Fibroblast of lung (primary cell): ENCODE measurements around the gene SORCS2. TPM values are rescaled to one million over a fixed set of nuclear protein-coding genes. Genes with fewer than 3 reads are reported as not detected.

Experiments used
- DNase-seq, 2 donors: peaks; one replicate each; pipeline versions ENCODE4 v3.0.0 to v3.0.0-alpha.2; 2010; ENCODE audit warnings: low read depth in 2 of 2
- H2AFZ ChIP-seq: 2 replicates; pipeline ENCODE4 v1.5.1; 2012; ENCODE audit warnings: low read length, control low read depth, inconsistent platforms
- H3K27ac ChIP-seq: 2 replicates; pipeline ENCODE4 v1.5.1; 2011; ENCODE audit warnings: low read length, control low read depth; ENCODE audit not compliant: insufficient read depth
- H3K27me3 ChIP-seq: 2 replicates; pipeline ENCODE4 v1.5.1; 2011; ENCODE audit warnings: mild to moderate bottlenecking, low read length; ENCODE audit not compliant: control insufficient read depth, insufficient read depth
- H3K36me3 ChIP-seq: 2 replicates; pipeline ENCODE4 v1.5.1; 2011; ENCODE audit warnings: low read length; ENCODE audit not compliant: control insufficient read depth, insufficient read depth
- H3K4me1 ChIP-seq: 2 replicates; pipeline ENCODE4 v1.5.1; 2011; ENCODE audit warnings: low read length; ENCODE audit not compliant: control insufficient read depth, insufficient read depth; ENCODE audit errors: extremely low read depth
- H3K4me2 ChIP-seq: 2 replicates; pipeline ENCODE4 v1.5.1; 2011; ENCODE audit warnings: low read length, control low read depth; ENCODE audit not compliant: insufficient read depth; ENCODE audit errors: extremely low read depth
- H3K4me3 ChIP-seq, 4 experiments: fragments of 200-600 bp in 1 of 4; sonication (generic) in 1 of 4; replicated peaks in 1 of 4; 2 replicates each; pipeline ENCODE4 v1.5.1; 2011 to 2016; ENCODE audit warnings: low read length in 4 of 4, low read depth in 3 of 4, mild to moderate bottlenecking in 3 of 4, control low read depth in 2 of 4, inconsistent platforms in 1 of 4, mixed read lengths in 1 of 4; ENCODE audit not compliant: insufficient read depth in 1 of 4; ENCODE audit errors: control extremely low read depth in 1 of 4
- H3K79me2 ChIP-seq: 2 replicates; pipeline ENCODE4 v1.5.1; 2012; ENCODE audit warnings: mild to moderate bottlenecking, low read length, inconsistent platforms; ENCODE audit not compliant: control insufficient read depth, insufficient read depth
- H3K9ac ChIP-seq: 2 replicates; pipeline ENCODE4 v1.5.1; 2011; ENCODE audit warnings: mild to moderate bottlenecking, low read length, control low read depth; ENCODE audit not compliant: insufficient read depth
- H3K9me3 ChIP-seq: 2 replicates; pipeline ENCODE4 v1.5.1; 2012; ENCODE audit warnings: low read depth, low read length; ENCODE audit not compliant: control insufficient read depth, insufficient read depth
- H4K20me1 ChIP-seq: 2 replicates; pipeline ENCODE4 v1.5.1; 2011; ENCODE audit warnings: low read length; ENCODE audit not compliant: control insufficient read depth, insufficient read depth; ENCODE audit errors: extremely low read depth
- EZH2 ChIP-seq: IDR thresholded peaks from 2 replicates; pipeline ENCODE4 v1.5.1; 2012; ENCODE audit warnings: low read length, control low read depth, mild to moderate bottlenecking; ENCODE audit errors: missing control alignments
- polyA plus RNA-seq, 2 donors: library from polyadenylated mRNA; depleted of rRNA in 1 of 2; stranded (reverse) in 1 of 2; unstranded in 1 of 2; fragments of >200 nt; gene quantifications; 2 replicates each; pipeline ENCODE4 v1.2.1, GENCODE V29; 2011 to 2012; ENCODE audit warnings: missing spikeins in 1 of 2
- total RNA-seq: library from RNA; depleted of rRNA; stranded (reverse); fragments of >200 nt; gene quantifications from 2 replicates; pipeline ENCODE4 v1.2.1, GENCODE V29; 2014
- TF ChIP-seq, protein P1 (sequence below), 2 donors: IDR thresholded peaks in 1 of 2; conservative IDR thresholded peaks in 1 of 2; 1 replicate in 1 of 2; 2 replicates in 1 of 2; pipeline ENCODE4 v1.5.1; 2011 to 2012; ENCODE audit warnings: low read length in 2 of 2, control low read depth in 1 of 2, inconsistent platforms in 1 of 2, low read depth in 1 of 2, mild to moderate bottlenecking in 1 of 2

The SORCS2 gene
- total and polyA plus RNA-seq, 2 donors (not counting 1 experiment from before 2014, with no cell fraction given): 0.17 to 0.41 TPM

DNA sequence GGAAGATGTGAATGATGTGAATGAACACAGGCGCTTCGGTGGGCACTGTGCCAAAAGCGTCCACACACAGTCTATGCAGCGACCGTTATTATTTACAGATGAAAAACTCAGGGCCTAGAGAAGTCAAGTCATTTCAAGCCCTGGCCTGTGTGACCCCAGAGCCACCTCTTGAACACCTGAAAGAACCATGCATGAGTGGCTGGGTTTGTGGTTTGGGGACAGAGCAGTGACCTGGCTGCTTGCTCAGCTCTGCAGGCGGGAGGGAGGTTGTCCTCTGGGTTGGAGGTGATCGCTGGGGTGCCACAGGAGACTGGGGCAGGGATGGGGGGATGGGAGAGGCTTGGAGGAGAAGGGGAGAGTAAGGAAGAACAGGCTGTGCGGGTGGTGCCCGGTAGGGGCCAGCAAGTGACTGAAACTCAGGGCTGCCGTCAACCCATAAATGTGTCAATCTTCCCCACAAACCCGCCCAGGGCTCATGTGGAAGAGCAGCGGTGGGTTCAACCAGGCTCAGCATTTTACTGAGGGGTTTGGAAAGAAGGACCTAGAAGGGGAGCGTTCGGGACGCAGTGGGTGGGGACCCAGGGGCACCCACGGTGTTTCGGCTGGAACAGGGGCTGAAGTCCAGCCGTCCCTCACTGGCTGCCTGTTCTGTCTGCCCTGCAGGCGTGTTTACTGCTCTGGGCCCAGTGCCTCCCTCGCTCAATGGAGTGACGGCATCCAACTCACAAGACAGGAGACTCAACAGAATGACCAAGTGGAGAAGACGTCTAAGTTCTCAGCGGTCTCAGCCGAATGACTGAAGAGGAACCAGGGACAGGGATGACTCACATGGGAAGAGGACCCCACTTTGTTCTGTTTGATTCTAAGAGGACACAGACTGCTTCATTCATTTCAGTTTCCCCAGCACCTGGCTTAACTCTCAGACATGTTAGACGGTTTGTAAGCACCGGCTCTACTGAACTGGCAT is 579.5 kb downstream of the SORCS2 start:
- Histone ChIP-seq H3K4me1 (peaks cover 8% of the 10 kb centered on the region), H3K4me3 (no peak overlapping the region), H3K36me3 (peaks cover 43% of the 10 kb centered on the region), H4K20me1 (no peaks in the 10 kb centered on the region), H3K9ac (no peak overlapping the region), H3K27me3 (no peaks in the 10 kb centered on the region), H3K4me2 (no peak overlapping the region), H2AFZ (no peak overlapping the region), H3K9me3 (no peaks in the 10 kb centered on the region), H3K27ac (no peak overlapping the region), H3K79me2 (no peaks in the 10 kb centered on the region)
- no peak for TF ChIP-seq EZH2
- TF ChIP-seq, protein P1, sequence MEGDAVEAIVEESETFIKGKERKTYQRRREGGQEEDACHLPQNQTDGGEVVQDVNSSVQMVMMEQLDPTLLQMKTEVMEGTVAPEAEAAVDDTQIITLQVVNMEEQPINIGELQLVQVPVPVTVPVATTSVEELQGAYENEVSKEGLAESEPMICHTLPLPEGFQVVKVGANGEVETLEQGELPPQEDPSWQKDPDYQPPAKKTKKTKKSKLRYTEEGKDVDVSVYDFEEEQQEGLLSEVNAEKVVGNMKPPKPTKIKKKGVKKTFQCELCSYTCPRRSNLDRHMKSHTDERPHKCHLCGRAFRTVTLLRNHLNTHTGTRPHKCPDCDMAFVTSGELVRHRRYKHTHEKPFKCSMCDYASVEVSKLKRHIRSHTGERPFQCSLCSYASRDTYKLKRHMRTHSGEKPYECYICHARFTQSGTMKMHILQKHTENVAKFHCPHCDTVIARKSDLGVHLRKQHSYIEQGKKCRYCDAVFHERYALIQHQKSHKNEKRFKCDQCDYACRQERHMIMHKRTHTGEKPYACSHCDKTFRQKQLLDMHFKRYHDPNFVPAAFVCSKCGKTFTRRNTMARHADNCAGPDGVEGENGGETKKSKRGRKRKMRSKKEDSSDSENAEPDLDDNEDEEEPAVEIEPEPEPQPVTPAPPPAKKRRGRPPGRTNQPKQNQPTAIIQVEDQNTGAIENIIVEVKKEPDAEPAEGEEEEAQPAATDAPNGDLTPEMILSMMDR (conservative IDR thresholded peaks at IDR 0.05 in 1 of 2, IDR thresholded peaks at IDR 0.05 in 1 of 2; ENCODE audit: low read depth in 1 of 2, low read length in 2 of 2): no peak
- no peak for DNase-seq

DNA sequence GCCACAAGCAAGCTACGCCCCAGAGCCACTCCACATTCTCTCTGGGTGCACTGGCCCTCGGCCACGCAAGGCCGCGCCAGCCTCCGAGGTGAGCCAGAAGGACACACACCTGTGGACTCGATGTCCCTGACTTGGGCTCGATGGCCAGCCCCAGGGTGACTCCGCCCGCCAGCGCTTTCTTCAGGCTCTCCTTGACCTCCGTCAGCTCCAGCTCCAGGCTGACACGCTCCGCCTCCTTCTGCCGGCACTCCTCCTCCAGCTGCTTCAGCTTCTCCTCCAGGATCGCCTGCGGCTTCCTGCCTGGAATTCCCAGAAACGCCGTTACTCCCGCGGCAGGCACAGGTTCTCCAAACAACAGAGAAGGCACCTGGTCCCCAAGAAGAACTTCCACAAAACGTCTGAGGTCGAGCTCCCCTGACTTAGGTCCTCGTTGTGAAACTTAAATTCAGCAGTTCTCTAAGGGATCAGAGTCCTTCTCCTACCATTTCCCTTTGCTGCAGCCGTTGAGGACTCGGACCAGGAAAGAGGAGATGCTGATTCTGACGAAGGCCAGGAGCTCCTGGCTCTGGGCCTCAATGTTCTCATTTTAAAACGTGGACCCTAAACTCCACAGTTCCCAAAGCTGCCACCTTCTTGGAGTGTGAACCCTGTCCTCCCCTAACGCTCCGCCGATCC is 580.5 kb downstream of the SORCS2 start:
- peaks cover 8% of the 10 kb centered on the region for H3K4me1 ChIP-seq
- peaks cover 2% of the 10 kb centered on the region for H3K79me2 ChIP-seq
- no peaks in the 10 kb centered on the region for H3K27me3 ChIP-seq
- H3K9me3 ChIP-seq: no peaks in the 10 kb centered on the region
- peak overlapping the region; percentile 37 for H3K9ac ChIP-seq
- peak overlapping the region; percentile 26 for H2AFZ ChIP-seq
- no peak overlapping the region for H3K4me3 ChIP-seq
- peak overlapping the region; percentile 59 for H3K4me2 ChIP-seq
- no peaks in the 10 kb centered on the region for H4K20me1 ChIP-seq
- DNase-seq: peak in 1 of 2 donors; percentile 32
- H3K27ac ChIP-seq: peak overlapping the region; percentile 38
- H3K36me3 ChIP-seq: peaks cover 47% of the 10 kb centered on the region
- TF ChIP-seq, protein P1 (conservative IDR thresholded peaks at IDR 0.05 in 1 of 2, IDR thresholded peaks at IDR 0.05 in 1 of 2; ENCODE audit: low read depth in 1 of 2, low read length in 2 of 2): no peak
- TF ChIP-seq EZH2: no peak
